ENCODE measurements around the gene ABCC8. TPM values are rescaled to one million over a fixed set of nuclear protein-coding genes. Genes with fewer than 3 reads are reported as not detected.

Gene ABCC8
- polyA plus RNA-seq, 3 donors = not detected

DNA sequence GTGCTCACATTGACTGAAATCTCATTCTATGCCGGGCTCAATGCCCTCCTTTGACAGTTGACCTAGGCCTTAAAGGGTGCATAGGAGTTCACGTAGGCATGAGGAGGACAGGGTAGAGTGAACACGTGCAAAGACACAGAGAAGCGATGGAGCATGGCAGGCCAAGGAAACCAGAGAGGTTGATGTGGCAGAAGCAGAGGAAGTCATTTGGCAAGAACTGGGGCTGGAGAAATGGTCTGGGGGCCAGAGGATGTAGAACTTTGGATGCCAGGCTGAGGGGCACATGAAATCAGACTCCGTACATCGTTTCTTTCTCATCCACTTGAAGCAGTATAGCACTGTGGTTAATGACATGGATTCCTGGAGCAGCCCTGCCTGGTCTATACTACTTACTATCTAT, 13.6 kb upstream of the ABCC8 start:
- TF ChIP-seq, protein P1, sequence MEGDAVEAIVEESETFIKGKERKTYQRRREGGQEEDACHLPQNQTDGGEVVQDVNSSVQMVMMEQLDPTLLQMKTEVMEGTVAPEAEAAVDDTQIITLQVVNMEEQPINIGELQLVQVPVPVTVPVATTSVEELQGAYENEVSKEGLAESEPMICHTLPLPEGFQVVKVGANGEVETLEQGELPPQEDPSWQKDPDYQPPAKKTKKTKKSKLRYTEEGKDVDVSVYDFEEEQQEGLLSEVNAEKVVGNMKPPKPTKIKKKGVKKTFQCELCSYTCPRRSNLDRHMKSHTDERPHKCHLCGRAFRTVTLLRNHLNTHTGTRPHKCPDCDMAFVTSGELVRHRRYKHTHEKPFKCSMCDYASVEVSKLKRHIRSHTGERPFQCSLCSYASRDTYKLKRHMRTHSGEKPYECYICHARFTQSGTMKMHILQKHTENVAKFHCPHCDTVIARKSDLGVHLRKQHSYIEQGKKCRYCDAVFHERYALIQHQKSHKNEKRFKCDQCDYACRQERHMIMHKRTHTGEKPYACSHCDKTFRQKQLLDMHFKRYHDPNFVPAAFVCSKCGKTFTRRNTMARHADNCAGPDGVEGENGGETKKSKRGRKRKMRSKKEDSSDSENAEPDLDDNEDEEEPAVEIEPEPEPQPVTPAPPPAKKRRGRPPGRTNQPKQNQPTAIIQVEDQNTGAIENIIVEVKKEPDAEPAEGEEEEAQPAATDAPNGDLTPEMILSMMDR (IDR thresholded peaks at IDR 0.05) = no peak
- intact Hi-C loops (cut with micrococcal nuclease) = no loop called here
- Histone ChIP-seq H3K36me3 (replicated peaks in 1 of 2; ENCODE audit: control insufficient read depth in 1 of 2, insufficient read depth in 2 of 2, low read length in 2 of 2) (no peaks in the 10 kb centered on the region), H2AFZ (ENCODE audit: insufficient read depth, low read depth, low read length, poor library complexity, severe bottlenecking) (no peak overlapping the region), H3K4me3 (replicated peaks in 1 of 3; ENCODE audit: low read depth in 2 of 3, low read length in 3 of 3) (no peak overlapping the region), H3K27ac (ENCODE audit: low read depth in 1 of 2, low read length in 2 of 2) (no peak overlapping the region), H3K27me3 (ENCODE audit: control insufficient read depth in 2 of 2, insufficient read depth in 2 of 2, low read length in 2 of 2) (no peaks in the 10 kb centered on the region), H3K4me1 (ENCODE audit: control insufficient read depth in 1 of 2, insufficient read depth in 2 of 2, low read length in 2 of 2) (no peaks in the 10 kb centered on the region), H3K4me2 (replicated peaks; ENCODE audit: extremely low read depth, low read length, poor library complexity, severe bottlenecking) (no peak overlapping the region), H3K9me3 (replicated peaks in 1 of 2; ENCODE audit: control insufficient read depth in 1 of 2, insufficient read depth in 1 of 2, low read length in 2 of 2) (no peaks in the 10 kb centered on the region), H4K20me1 (ENCODE audit: insufficient read depth, low read length) (no peaks in the 10 kb centered on the region), H3K9ac (ENCODE audit: insufficient read depth, low read length, poor library complexity, severe bottlenecking) (no peak overlapping the region), H3K79me2 (ENCODE audit: insufficient read depth, low read length) (no peaks in the 10 kb centered on the region)
- no peaks in the 10 kb centered on the region for H3K36me3 Mint-ChIP-seq
- H3K4me1 Mint-ChIP-seq = no peaks in the 10 kb centered on the region
- no peaks in the 10 kb centered on the region for H3K9me3 Mint-ChIP-seq
- no peak overlapping the region for H3K27ac Mint-ChIP-seq
- no peak for DNase-seq
- no peak overlapping the region for H3K4me3 Mint-ChIP-seq
- 80% methylated on average over 5 of the region's 6 CpGs for WGBS (ENCODE audit: insufficient coverage)
- H3K27me3 Mint-ChIP-seq (ENCODE audit: low read depth in 3 of 3) = peaks cover 3 to 4% (median 3%) of the 10 kb centered on the region in 3 donors

DNA sequence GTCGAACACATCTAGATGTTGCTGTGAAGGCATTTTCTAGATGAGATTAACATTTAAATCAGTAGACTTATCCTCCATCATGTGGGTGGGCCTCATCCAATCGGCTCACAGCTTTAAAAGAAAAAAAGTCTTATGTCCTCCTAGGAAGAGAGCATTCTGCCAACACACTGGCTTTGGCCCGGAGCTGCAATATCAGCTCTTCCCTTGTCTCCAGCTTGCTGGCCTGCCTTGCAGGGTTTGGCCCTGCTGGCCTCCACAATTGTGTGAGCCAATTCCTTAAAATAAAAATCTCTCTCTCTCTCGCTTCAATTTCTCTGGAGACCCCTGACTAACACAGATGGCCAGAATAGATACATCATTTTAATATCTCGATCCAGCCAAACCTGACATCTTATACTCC, 13.1 kb upstream of the ABCC8 start:
- Mint-ChIP-seq H3K27me3 (ENCODE audit: low read depth in 3 of 3) (peaks cover 3 to 4% (median 3%) of the 10 kb centered on the region in 3 donors), H3K27ac (no peak overlapping the region), H3K9me3 (no peaks in the 10 kb centered on the region), H3K4me3 (no peak overlapping the region), H3K36me3 (no peaks in the 10 kb centered on the region), H3K4me1 (no peaks in the 10 kb centered on the region)
- H3K36me3 ChIP-seq (replicated peaks in 1 of 2; ENCODE audit: control insufficient read depth in 1 of 2, insufficient read depth in 2 of 2, low read length in 2 of 2) = no peaks in the 10 kb centered on the region
- H3K9me3 ChIP-seq (replicated peaks in 1 of 2; ENCODE audit: control insufficient read depth in 1 of 2, insufficient read depth in 1 of 2, low read length in 2 of 2) = no peaks in the 10 kb centered on the region
- no peak overlapping the region for H3K27ac ChIP-seq (ENCODE audit: low read depth in 1 of 2, low read length in 2 of 2)
- H3K4me2 ChIP-seq (replicated peaks; ENCODE audit: extremely low read depth, low read length, poor library complexity, severe bottlenecking) = no peak overlapping the region
- H3K4me3 ChIP-seq (replicated peaks in 1 of 3; ENCODE audit: low read depth in 2 of 3, low read length in 3 of 3) = no peak overlapping the region
- no peak for DNase-seq
- H3K79me2 ChIP-seq (ENCODE audit: insufficient read depth, low read length) = no peaks in the 10 kb centered on the region
- WGBS (ENCODE audit: insufficient coverage) = 100% methylated on average over 2 of the region's 5 CpGs
- H3K27me3 ChIP-seq (ENCODE audit: control insufficient read depth in 2 of 2, insufficient read depth in 2 of 2, low read length in 2 of 2) = no peaks in the 10 kb centered on the region
- TF ChIP-seq, protein P1 (IDR thresholded peaks at IDR 0.05) = no peak
- no peaks in the 10 kb centered on the region for H3K4me1 ChIP-seq (ENCODE audit: control insufficient read depth in 1 of 2, insufficient read depth in 2 of 2, low read length in 2 of 2)
- H4K20me1 ChIP-seq (ENCODE audit: insufficient read depth, low read length) = no peaks in the 10 kb centered on the region
- no peak overlapping the region for H3K9ac ChIP-seq (ENCODE audit: insufficient read depth, low read length, poor library complexity, severe bottlenecking)
- no peak overlapping the region for H2AFZ ChIP-seq (ENCODE audit: insufficient read depth, low read depth, low read length, poor library complexity, severe bottlenecking)
- intact Hi-C loops (cut with micrococcal nuclease) = no loop called here

All from CD14-positive monocyte (primary cell).